HCT116 (cell line): ENCODE results near the gene STAMBPL1. TPM values are rescaled to one million over a fixed set of nuclear protein-coding genes. Genes with fewer than 3 reads are reported as not detected.

Experiments used
- ATAC-seq: fragments of 200-7000 bp; cut with Tn5 transposase; 2 replicates; pipeline ENCODE4 v1.9.1; 2020; ENCODE audit warnings: mild to moderate bottlenecking, moderate library complexity
- BruUV-seq: library from RNA; stranded (reverse); fragments of 400-500 nt; replicated peaks from 2 replicates; lab custom pipeline; 2021; lab: Mats Ljungman, UMichigan
- CTCF ChIA-PET: fragments of 300-600 bp; sonication (Branson Sonifier 250); formaldehyde crosslinking; loops from one replicate; lab custom pipeline; 2021; ENCODE audit warnings: antibody characterized with exemption; lab: Charles Lee
- POLR2A ChIA-PET: fragments of 300-600, 350-600 bp; sonication (Branson Sonifier 250); formaldehyde crosslinking; loops from one replicate; lab custom pipeline; 2021; ENCODE audit warnings: antibody characterized with exemption; lab: Charles Lee
- RAD21 ChIA-PET, 2 experiments: fragments of 300-600 bp; sonication (Branson Sonifier 250); formaldehyde crosslinking; loops; one replicate each; lab custom pipeline; 2023; ENCODE audit warnings: low total read pairs in 2 of 2; ENCODE audit not compliant: uncharacterized antibody in 2 of 2, unreplicated experiment in 2 of 2, low non-redundant PET in 1 of 2; lab: Charles Lee
- DNase-seq: peaks from one replicate; pipeline ENCODE4 v3.0.0-alpha.2; 2010; ENCODE audit warnings: low read depth, low spot score
- H2AFZ ChIP-seq: fragments of 200-600 bp; shearing (Covaris generic), sonication (generic); 2 replicates; pipeline ENCODE4 v1.6.1; 2017; ENCODE audit warnings: low read depth, mixed run types, mixed read lengths, antibody characterized with exemption, low read length; ENCODE audit not compliant: poor library complexity, severe bottlenecking
- H3K27ac ChIP-seq: 2 replicates; pipeline ENCODE4 v1.5.1; 2012; ENCODE audit warnings: low read depth, low read length
- H3K27me3 ChIP-seq: fragments of 200-600 bp; sonication (generic); 2 replicates; pipeline ENCODE4 v1.6.1; 2016; ENCODE audit warnings: mixed run types, low read length, mixed read lengths; ENCODE audit not compliant: insufficient read depth
- H3K36me3 ChIP-seq, 2 experiments: fragments of 200-500 bp in 1 of 2; fragments of 200-600 bp in 1 of 2; sonication (Bioruptor generic) in 1 of 2; sonication (generic) in 1 of 2; 2 replicates each; pipeline versions ENCODE4 v1.5.1 to v1.6.1; 2014 to 2016; ENCODE audit warnings: low read length in 2 of 2, inconsistent platforms in 1 of 2, mixed read lengths in 1 of 2, mixed run types in 1 of 2; ENCODE audit not compliant: insufficient read depth in 2 of 2, control insufficient read depth in 1 of 2
- H3K4me1 ChIP-seq, 2 experiments: fragments of 200-600 bp in 1 of 2; sonication (generic) in 1 of 2; 2 replicates each; pipeline versions ENCODE4 v1.5.1 to v1.6.1; 2012 to 2017; ENCODE audit warnings: low read length in 2 of 2, inconsistent platforms in 1 of 2, mild to moderate bottlenecking in 1 of 2, mixed read lengths in 1 of 2, mixed run types in 1 of 2, moderate library complexity in 1 of 2; ENCODE audit not compliant: insufficient read depth in 2 of 2, control insufficient read depth in 1 of 2
- H3K4me2 ChIP-seq: fragments of 200-600 bp; sonication (generic); 2 replicates; pipeline ENCODE4 v1.6.1; 2017; ENCODE audit warnings: mixed run types, low read length, mixed read lengths
- H3K4me3 ChIP-seq, 2 experiments: fragments of 200-600 bp in 1 of 2; sonication (generic) in 1 of 2; replicated peaks in 1 of 2; 2 replicates each; pipeline ENCODE4 v1.5.1; 2011 to 2016; ENCODE audit warnings: low read length in 2 of 2, control low read depth in 1 of 2, low read depth in 1 of 2, mild to moderate bottlenecking in 1 of 2, mixed read lengths in 1 of 2, mixed run types in 1 of 2
- H3K79me2 ChIP-seq: fragments of 200-600 bp; sonication (generic); 2 replicates; pipeline ENCODE4 v1.6.1; 2017; ENCODE audit warnings: mild to moderate bottlenecking, mixed run types, low read length, moderate library complexity, mixed read lengths; ENCODE audit not compliant: insufficient read depth
- H3K9ac ChIP-seq: fragments of 200-600 bp; sonication (generic); 2 replicates; pipeline ENCODE4 v1.6.1; 2016; ENCODE audit warnings: low read length, mixed read lengths
- H3K9me2 ChIP-seq: fragments of 200-600 bp; sonication (generic), shearing (Covaris generic); 2 replicates; pipeline ENCODE4 v1.6.1; 2017; ENCODE audit warnings: mixed run types, mild to moderate bottlenecking, moderate library complexity; ENCODE audit not compliant: insufficient read depth
- H3K9me3 ChIP-seq, 2 experiments: fragments of 200-500 bp in 1 of 2; fragments of 200-600 bp in 1 of 2; sonication (Bioruptor generic) in 1 of 2; sonication (generic) in 1 of 2; 2 replicates each; pipeline ENCODE4 v1.6.1; 2014 to 2017; ENCODE audit warnings: low read length in 2 of 2, mixed read lengths in 2 of 2, inconsistent platforms in 1 of 2, low read depth in 1 of 2, mild to moderate bottlenecking in 1 of 2, mixed run types in 1 of 2, moderate library complexity in 1 of 2; ENCODE audit not compliant: control insufficient read depth in 1 of 2, insufficient read depth in 1 of 2
- H4K20me1 ChIP-seq: fragments of 200-600 bp; sonication (generic), shearing (Covaris generic); 2 replicates; pipeline ENCODE4 v1.6.1; 2017; ENCODE audit warnings: mixed run types, mild to moderate bottlenecking, moderate library complexity; ENCODE audit not compliant: insufficient read depth
- CBX3 ChIP-seq: IDR thresholded peaks from 2 replicates; pipeline ENCODE4 v1.6.1; 2012; ENCODE audit warnings: low read depth
- CEBPB ChIP-seq: IDR thresholded peaks from 2 replicates; pipeline ENCODE4 v1.6.1; 2012; ENCODE audit warnings: low read depth
- EGR1 ChIP-seq: IDR thresholded peaks from 2 replicates; pipeline ENCODE4 v1.6.1; 2012; ENCODE audit warnings: low read depth
- ELF1 ChIP-seq: IDR thresholded peaks from 2 replicates; pipeline ENCODE4 v1.6.1; 2012; ENCODE audit warnings: low read depth, borderline replicate concordance
- EZH2 ChIP-seq: fragments of 200-600 bp; sonication (generic); IDR thresholded peaks from 2 replicates; pipeline ENCODE4 v1.6.1; 2017; ENCODE audit warnings: antibody characterized with exemption, mixed run types
- EZH2phosphoT487 ChIP-seq: fragments of 200-600 bp; IDR thresholded peaks from 2 replicates; pipeline ENCODE4 v1.6.1; 2018; ENCODE audit warnings: antibody characterized with exemption, borderline replicate concordance
- JUND ChIP-seq: IDR thresholded peaks from 2 replicates; pipeline ENCODE4 v1.6.1; 2012
- POLR2A ChIP-seq: IDR thresholded peaks from 2 replicates; pipeline ENCODE4 v1.7.0; 2011; ENCODE audit warnings: borderline replicate concordance; ENCODE audit not compliant: insufficient read depth, insufficient read length; ENCODE audit errors: extremely low read depth
- POLR2AphosphoS5 ChIP-seq: IDR thresholded peaks from 2 replicates; pipeline ENCODE4 v1.6.1; 2011; ENCODE audit warnings: mild to moderate bottlenecking, low read depth, low read length, moderate library complexity
- REST ChIP-seq: IDR thresholded peaks from 2 replicates; pipeline ENCODE4 v1.6.1; 2012; ENCODE audit warnings: low read depth
- SIN3A ChIP-seq: IDR thresholded peaks from 2 replicates; pipeline ENCODE4 v1.6.1; 2012; ENCODE audit warnings: low read depth
- SP1 ChIP-seq: IDR thresholded peaks from 2 replicates; pipeline ENCODE4 v1.6.1; 2012; ENCODE audit warnings: low read depth
- TCF7L2 ChIP-seq: IDR thresholded peaks from 2 replicates; pipeline ENCODE4 v1.7.0; 2011; ENCODE audit warnings: borderline replicate concordance, inconsistent platforms; ENCODE audit not compliant: insufficient read depth, insufficient read length; ENCODE audit errors: extremely low read depth
- YY1 ChIP-seq: IDR thresholded peaks from 2 replicates; pipeline ENCODE4 v1.6.1; 2011; ENCODE audit warnings: low read length, low read depth, moderate library complexity, mild to moderate bottlenecking; ENCODE audit not compliant: insufficient replicate concordance; ENCODE audit errors: extremely low read depth
- ZBTB33 ChIP-seq: IDR thresholded peaks from 2 replicates; pipeline ENCODE4 v1.6.1; 2011; ENCODE audit warnings: mild to moderate bottlenecking, low read length, moderate library complexity; ENCODE audit not compliant: insufficient replicate concordance; ENCODE audit errors: extremely low read depth
- ZFX ChIP-seq: fragments of 450-650 bp; IDR thresholded peaks from 2 replicates; pipeline ENCODE4 v1.6.1; 2017
- ZNF274 ChIP-seq: fragments of 200-500 bp; sonication (Bioruptor generic); IDR thresholded peaks from 2 replicates; pipeline ENCODE4 v1.6.1; 2014; ENCODE audit warnings: mild to moderate bottlenecking, low read depth, low read length, inconsistent platforms
- intact Hi-C: fragments of 100-400 bp; cut with micrococcal nuclease; formaldehyde crosslinking; loops from 2 replicates; pipeline ENCODE4 v1.10.0; 2022
- total RNA-seq: library from RNA; stranded (reverse); gene quantifications from one replicate; pipeline ENCODE4 v1.2.1, GENCODE V29; 2021; ENCODE audit not compliant: unreplicated experiment
- TF ChIP-seq, protein P1 (sequence below): IDR thresholded peaks from 2 replicates; pipeline ENCODE4 v1.6.1; 2012

The STAMBPL1 gene
- total RNA-seq, 1 experiment from 2014 or later: 11.0 TPM

DNA sequence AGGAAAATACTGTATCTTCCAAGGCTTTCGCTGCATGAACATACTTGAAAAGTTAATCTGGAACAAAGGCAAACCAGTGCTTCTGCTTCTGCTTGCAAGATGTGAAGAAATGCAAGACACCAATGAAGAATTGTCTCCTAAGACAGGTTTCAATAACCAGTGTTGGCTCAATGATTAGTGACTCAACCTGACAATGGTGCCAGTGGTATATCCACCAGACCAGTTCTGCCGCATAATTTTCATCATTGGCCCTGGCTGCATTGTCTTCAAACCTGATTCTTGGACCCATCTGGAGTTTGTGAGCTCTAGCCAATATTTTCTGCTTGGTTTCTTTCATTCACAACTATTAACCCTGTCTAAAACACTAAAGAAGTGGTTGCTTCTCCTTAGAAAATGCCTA lies 13.6 kb upstream of the STAMBPL1 start (continued):
- TF ChIP-seq POLR2A (no peak), YY1 (no peak), ZFX (no peak), ELF1 (no peak), SIN3A (no peak)

GRCh38 chr10:88870089-88870488 lies 10.0 kb upstream of the STAMBPL1 start:
- RAD21 ChIA-PET: no interaction called here
- no peaks in the 10 kb centered on the region for H3K9me3 ChIP-seq
- no peak for TF ChIP-seq ELF1
- no peak for TF ChIP-seq EZH2phosphoT487
- TF ChIP-seq EGR1: no peak
- no peak for TF ChIP-seq TCF7L2
- TF ChIP-seq ZNF274: no peak
- no peak for TF ChIP-seq JUND
- TF ChIP-seq EZH2: no peak
- no peak for TF ChIP-seq CBX3
- TF ChIP-seq REST: no peak
- TF ChIP-seq CEBPB: no peak
- no peak for TF ChIP-seq YY1
- no peak for TF ChIP-seq ZFX
- no peak for TF ChIP-seq POLR2A
- TF ChIP-seq SP1: no peak
- TF ChIP-seq POLR2AphosphoS5: no peak
- TF ChIP-seq SIN3A: no peak
- TF ChIP-seq, protein P1, sequence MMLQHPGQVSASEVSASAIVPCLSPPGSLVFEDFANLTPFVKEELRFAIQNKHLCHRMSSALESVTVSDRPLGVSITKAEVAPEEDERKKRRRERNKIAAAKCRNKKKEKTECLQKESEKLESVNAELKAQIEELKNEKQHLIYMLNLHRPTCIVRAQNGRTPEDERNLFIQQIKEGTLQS: no peak
- TF ChIP-seq ZBTB33: no peak
- TF ChIP-seq, all 23 proteins: peak for 0
- no peaks in the 10 kb centered on the region for H3K36me3 ChIP-seq
- H2AFZ ChIP-seq: no peak overlapping the region
- no peaks in the 10 kb centered on the region for H4K20me1 ChIP-seq
- H3K79me2 ChIP-seq: no peaks in the 10 kb centered on the region
- H3K9ac ChIP-seq: no peak overlapping the region
- ATAC-seq: no peak
- H3K4me1 ChIP-seq: no peaks in the 10 kb centered on the region
- no peak overlapping the region for H3K4me3 ChIP-seq
- ChIA-PET POLR2A (no interaction called here), CTCF (interaction anchor here (0.9 kb wide), 1 partner anchor 10 kb away, joined by 3 read pairs; the partner anchor contains the start of gene STAMBPL1)
- intact Hi-C loops: no loop called here
- H3K9me2 ChIP-seq: peaks cover 3% of the 10 kb centered on the region; the same call in 1 of the 2 replicates
- no TSS peak for BruUV-seq
- no peak for DNase-seq
- no peak overlapping the region for H3K27ac ChIP-seq
- no peaks in the 10 kb centered on the region for H3K27me3 ChIP-seq
- H3K4me2 ChIP-seq: no peak overlapping the region
